T follicular helper cell (primary cell): ENCODE data around the gene HIVEP3.
A peak's percentile ranks its signal among the peaks of the same experiment; 100 is the strongest.

Experiments used
- DNase-seq: peaks from one replicate; pipeline ENCODE4 v3.0.0-alpha.2; 2020; ENCODE audit warnings: low read depth

HIVEP3 gene

GRCh38 chr1:41682149-41682548 is 236.6 kb downstream of the HIVEP3 start:
- no peak for DNase-seq

GRCh38 chr1:41681331-41682098 is 237.2 kb downstream of the HIVEP3 start:
- DNase-seq = no peak

- no peak for DNase-seq
These were observed 238.7 kb downstream of the HIVEP3 start for GRCh38 chr1:41679994-41680393.

DNA sequence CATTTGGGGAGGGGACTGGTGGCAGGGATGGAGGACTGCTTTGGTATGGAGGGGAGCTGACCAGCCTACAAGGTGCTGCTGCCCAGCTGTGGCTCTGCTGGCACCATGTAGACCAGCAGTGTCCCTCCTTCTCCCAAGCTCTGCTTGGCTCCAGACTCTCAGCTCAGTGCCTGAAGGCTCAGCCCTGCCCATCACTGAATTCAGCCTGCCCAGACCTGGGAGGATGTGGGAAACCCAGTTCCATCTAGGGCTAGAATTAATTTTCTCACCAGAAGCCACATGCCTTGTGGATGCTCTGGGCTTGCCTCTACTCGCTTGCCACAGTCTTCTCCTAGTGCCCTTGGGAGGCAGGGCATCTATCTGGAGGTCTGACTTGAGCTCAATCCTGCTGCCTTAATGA is 239.2 kb downstream of the HIVEP3 start:
- DNase-seq = no peak

DNA sequence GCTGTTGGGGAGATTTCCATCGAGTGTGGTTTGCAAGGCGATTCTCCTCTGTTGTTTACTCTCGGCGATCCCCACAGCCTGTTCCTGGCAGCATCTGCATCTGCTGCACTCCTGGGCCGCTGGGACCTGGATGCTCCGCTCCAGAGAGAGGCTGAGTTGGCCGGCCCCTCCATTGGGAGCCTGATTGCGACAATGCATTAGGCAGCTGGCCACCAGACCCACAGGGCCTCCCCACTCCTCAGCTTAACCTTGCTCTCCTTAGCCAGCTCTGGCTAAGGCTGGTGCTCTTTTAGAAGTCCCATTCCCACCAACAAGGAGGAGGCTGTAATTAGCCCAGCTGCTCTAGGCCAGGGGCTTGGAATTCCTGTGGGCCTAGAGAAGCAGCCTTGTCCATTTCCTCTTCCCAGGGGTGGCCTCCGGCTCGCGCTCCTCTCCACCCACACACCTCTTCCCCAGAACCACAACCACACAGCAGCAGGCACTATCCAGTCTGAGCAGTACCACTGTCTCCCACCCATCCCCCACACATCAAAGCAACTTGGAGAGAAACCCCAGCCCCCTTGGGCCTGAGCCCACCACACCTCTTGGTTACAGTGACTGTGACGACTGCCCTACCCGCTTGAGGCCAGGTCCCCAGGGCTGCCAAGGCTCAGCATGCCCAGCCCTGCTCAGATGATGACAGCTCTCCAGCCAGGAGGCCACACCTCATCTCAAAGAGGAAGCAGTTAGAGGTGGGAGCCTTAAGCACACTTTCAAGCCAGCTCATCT is 240.4 kb downstream of the HIVEP3 start:
- DNase-seq = no peak

- no peak for DNase-seq
These were observed 241.1 kb downstream of the HIVEP3 start for GRCh38 chr1:41677620-41678019.

DNA sequence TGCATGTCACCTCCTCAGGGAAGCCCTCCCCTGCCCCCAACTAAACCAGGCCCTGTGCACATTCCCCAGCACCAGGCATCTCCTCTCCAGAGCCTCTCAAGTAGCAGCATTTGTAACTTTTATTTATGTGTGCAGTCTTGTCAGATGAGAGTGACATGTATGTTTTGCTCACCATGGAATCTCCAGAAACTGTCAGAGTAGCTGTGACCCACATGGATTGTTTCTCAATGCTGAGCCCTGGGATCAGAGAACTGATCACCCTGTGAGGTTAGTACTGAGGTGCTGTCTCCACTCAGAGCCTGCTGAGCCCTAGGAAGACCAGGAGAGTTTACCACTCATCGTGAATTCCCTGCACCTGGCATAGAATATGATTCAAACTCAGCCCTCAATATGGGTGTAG is 243.3 kb downstream of the HIVEP3 start:
- no peak for DNase-seq

DNA sequence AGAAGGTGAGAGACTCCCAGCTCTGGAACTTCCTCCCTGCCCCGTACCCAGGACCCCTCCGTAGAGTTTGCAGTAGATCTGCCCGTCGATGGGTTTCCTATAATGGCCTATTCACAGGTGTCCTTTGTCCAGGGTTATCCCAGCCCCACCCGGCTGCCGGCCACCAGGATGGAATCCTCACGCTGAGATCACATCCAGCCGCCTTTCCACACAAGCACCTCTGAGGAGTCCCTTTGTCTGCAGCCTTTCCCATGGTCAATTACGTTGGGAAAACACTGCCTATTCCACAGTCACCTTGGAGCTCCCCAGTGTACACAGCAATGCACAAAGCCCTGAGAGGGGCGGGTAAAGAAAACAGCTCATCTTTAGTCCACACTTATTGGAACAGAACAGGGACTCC is 244.2 kb downstream of the HIVEP3 start:
- no peak for DNase-seq

- DNase-seq = peak; percentile 31
These were observed 244.9 kb downstream of the HIVEP3 start for GRCh38 chr1:41673806-41674205.

DNA sequence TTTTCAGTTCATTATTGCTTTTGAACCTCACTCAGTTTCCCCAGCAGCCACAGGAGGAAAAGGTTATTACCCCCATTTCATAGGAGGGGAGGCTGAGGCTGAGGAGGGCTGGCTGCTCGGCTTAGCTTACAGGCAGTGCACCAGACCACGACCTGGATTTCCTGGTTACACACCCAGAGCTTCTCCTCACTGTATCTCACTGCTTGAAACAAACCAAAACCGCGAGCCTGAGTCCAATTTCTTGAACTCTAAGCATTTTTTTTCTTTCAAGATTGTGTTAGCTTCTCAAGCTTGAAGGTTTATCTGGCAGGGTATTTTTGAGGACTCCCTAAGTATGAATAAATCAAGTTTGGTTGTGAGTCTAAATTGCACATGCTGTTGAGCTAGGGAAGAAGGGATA is 245.3 kb downstream of the HIVEP3 start:
- DNase-seq = peak; percentile 29

GRCh38 chr1:41672641-41673361 is 245.9 kb downstream of the HIVEP3 start:
- no peak for DNase-seq

- no peak for DNase-seq
These were observed 246.5 kb downstream of the HIVEP3 start for GRCh38 chr1:41672173-41672572.

- DNase-seq = no peak
These were observed 247.5 kb downstream of the HIVEP3 start for GRCh38 chr1:41671116-41671755.

- DNase-seq = no peak
These were observed 248.3 kb downstream of the HIVEP3 start for GRCh38 chr1:41670217-41670957.

- no peak for DNase-seq
These were observed 249.8 kb downstream of the HIVEP3 start for GRCh38 chr1:41668967-41669366.

DNA sequence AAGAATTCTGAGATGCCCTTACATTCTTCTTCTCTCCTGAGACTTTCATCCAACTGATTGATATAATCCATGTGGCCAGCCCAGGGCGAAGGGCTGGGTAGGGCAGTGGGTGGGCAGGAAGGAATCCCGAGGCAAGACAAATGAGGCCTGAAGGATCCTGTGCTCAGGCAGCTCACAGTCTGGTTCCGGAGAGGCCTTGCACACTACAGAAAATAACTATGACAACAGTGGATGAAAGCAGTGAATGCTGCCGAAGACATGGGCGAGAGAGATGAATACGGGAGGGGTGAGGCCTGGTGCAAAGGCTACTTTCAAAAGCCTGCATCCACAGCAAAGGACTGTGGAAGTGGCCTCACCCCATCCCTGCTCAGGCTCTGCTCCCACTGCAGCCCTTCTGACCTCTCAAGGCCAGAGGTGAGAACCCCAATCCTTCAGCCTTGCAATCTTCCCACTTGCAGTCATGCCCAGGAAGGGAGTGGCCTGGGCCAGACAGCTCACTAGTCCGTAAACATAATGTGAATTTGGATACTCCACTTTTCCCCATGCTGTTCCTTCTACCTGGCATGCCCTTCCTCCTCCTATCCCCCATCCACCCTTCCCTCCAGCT is 250.6 kb downstream of the HIVEP3 start:
- DNase-seq = no peak

DNA sequence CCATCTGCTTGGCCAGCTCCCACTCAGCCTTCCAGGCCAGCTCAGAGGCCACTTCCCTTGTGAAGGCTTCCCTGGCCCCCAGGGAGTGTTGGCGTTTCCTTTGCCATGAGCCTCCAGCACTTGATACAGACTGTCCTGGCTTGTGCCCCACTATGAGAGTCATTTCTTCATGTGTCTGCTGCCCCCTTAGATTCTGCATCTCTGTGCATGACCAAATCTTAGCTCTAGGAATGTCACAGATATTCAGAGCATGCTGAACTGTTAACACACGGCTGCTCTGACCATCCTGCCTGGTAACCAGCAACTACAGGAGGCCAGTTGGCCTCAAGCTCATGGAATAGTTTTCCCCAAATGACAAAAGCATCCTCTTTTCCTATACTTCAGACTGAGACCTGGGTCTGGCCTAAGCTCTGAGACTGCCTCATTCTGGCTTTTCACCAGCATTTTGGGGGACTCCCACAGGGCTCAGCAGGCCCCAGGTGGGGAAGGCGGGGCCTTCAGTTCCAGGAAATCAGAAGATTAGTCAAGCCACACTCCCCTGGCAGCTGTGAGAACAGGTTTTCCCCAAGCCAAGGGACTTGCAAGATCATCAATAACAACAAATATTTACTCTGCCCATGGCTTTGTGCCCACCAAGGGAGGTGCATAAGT is 251.6 kb downstream of the HIVEP3 start:
- peak; percentile 22 for DNase-seq

- DNase-seq = no peak
These were observed 252.5 kb downstream of the HIVEP3 start for GRCh38 chr1:41665962-41666917.

- no peak for DNase-seq
These were observed 253.7 kb downstream of the HIVEP3 start for GRCh38 chr1:41664861-41665640.
